ENCODE measurements around the gene GLI2. TPM values are rescaled to one million over a fixed set of nuclear protein-coding genes. Genes with fewer than 3 reads are reported as not detected.
A peak's percentile ranks its signal among the peaks of the same experiment; 100 is the strongest.

Gene GLI2
- total and polyA plus RNA-seq, 7 experiments from 2014 or later: 1.6 TPM; not detected in 6

- no peaks in the 10 kb centered on the region for H3K4me1 ChIP-seq (ENCODE audit: control insufficient read depth in 2 of 2, insufficient read depth in 2 of 2, low read length in 2 of 2)
- H3K27ac Mint-ChIP-seq: no peak overlapping the region
- H3K27me3 Mint-ChIP-seq: peaks cover 0 to 8% (median 6%) of the 10 kb centered on the region in 5 donors
- intact Hi-C loops (cut with micrococcal nuclease): no loop called here
- no peaks in the 10 kb centered on the region for H3K36me3 ChIP-seq (ENCODE audit: control insufficient read depth in 2 of 3, insufficient read depth in 3 of 3, low read length in 3 of 3)
- H3K27ac ChIP-seq (ENCODE audit: low read depth, low read length): no peak overlapping the region
- H3K4me3 Mint-ChIP-seq: no peak overlapping the region
- H3K4me1 Mint-ChIP-seq: no peaks in the 10 kb centered on the region
- ChIA-PET POLR2A (no interaction called here), CTCF (no interaction called here)
- H3K27me3 ChIP-seq (ENCODE audit: control insufficient read depth in 2 of 2, insufficient read depth in 2 of 2, low read length in 2 of 2): no peaks in the 10 kb centered on the region
- H3K9me3 ChIP-seq (ENCODE audit: control insufficient read depth in 2 of 3, low read length in 3 of 3): no peaks in the 10 kb centered on the region
- H3K9me3 Mint-ChIP-seq: peaks cover 0 to 1% (median 0%) of the 10 kb centered on the region in 11 donors
- peak in 1 of 9 donors; percentile 8 for DNase-seq
- no peak overlapping the region for H3K4me3 ChIP-seq (ENCODE audit: low read length)
- no peak for ATAC-seq
- no peaks in the 10 kb centered on the region for H3K36me3 Mint-ChIP-seq
Observed at GRCh38 chr2:120750488-120751210, 15.0 kb downstream of the GLI2 start.

GRCh38 chr2:120751553-120751952 is 15.9 kb downstream of the GLI2 start:
- Histone ChIP-seq H3K9me3 (ENCODE audit: control insufficient read depth in 2 of 3, low read length in 3 of 3) (no peaks in the 10 kb centered on the region), H3K4me1 (ENCODE audit: control insufficient read depth in 2 of 2, insufficient read depth in 2 of 2, low read length in 2 of 2) (no peaks in the 10 kb centered on the region), H3K4me3 (ENCODE audit: low read length) (no peak overlapping the region), H3K36me3 (ENCODE audit: control insufficient read depth in 2 of 3, insufficient read depth in 3 of 3, low read length in 3 of 3) (no peaks in the 10 kb centered on the region), H3K27me3 (ENCODE audit: control insufficient read depth in 2 of 2, insufficient read depth in 2 of 2, low read length in 2 of 2) (no peaks in the 10 kb centered on the region), H3K27ac (ENCODE audit: low read depth, low read length) (no peak overlapping the region)
- Mint-ChIP-seq H3K36me3 (no peaks in the 10 kb centered on the region), H3K27ac (no peak overlapping the region), H3K4me3 (no peak overlapping the region), H3K27me3 (peaks cover 0 to 10% (median 6%) of the 10 kb centered on the region in 5 donors), H3K9me3 (peaks cover 0 to 1% (median 0%) of the 10 kb centered on the region in 11 donors), H3K4me1 (no peaks in the 10 kb centered on the region)
- ChIA-PET POLR2A (no interaction called here), CTCF (no interaction called here)
- ATAC-seq: no peak
- intact Hi-C loops (cut with micrococcal nuclease): no loop called here
- no peak for DNase-seq

- CTCF ChIA-PET: interaction anchor here (0.6 kb wide), 1 partner anchor 111 kb away, joined by 3 read pairs; no protein-coding TSS in a partner anchor
- Mint-ChIP-seq H3K36me3 (no peaks in the 10 kb centered on the region), H3K4me3 (no peak overlapping the region), H3K9me3 (peaks cover 0 to 1% (median 0%) of the 10 kb centered on the region in 11 donors), H3K27ac (no peak overlapping the region), H3K4me1 (peaks cover 0 to 1% (median 0%) of the 10 kb centered on the region in 7 donors), H3K27me3 (peaks cover 0 to 21% (median 12%) of the 10 kb centered on the region in 5 donors)
- H3K27me3 ChIP-seq (ENCODE audit: control insufficient read depth in 2 of 2, insufficient read depth in 2 of 2, low read length in 2 of 2): no peaks in the 10 kb centered on the region
- ATAC-seq (no peak), DNase-seq (no peak)
- POLR2A ChIA-PET: no interaction called here
- no peaks in the 10 kb centered on the region for H3K4me1 ChIP-seq (ENCODE audit: control insufficient read depth in 2 of 2, insufficient read depth in 2 of 2, low read length in 2 of 2)
- H3K27ac ChIP-seq (ENCODE audit: low read depth, low read length): no peak overlapping the region
- intact Hi-C loops (cut with micrococcal nuclease): no loop called here
- no peak overlapping the region for H3K4me3 ChIP-seq (ENCODE audit: low read length)
- no peaks in the 10 kb centered on the region for H3K9me3 ChIP-seq (ENCODE audit: control insufficient read depth in 2 of 3, low read length in 3 of 3)
- no peaks in the 10 kb centered on the region for H3K36me3 ChIP-seq (ENCODE audit: control insufficient read depth in 2 of 3, insufficient read depth in 3 of 3, low read length in 3 of 3)
Observed at GRCh38 chr2:120754067-120754960, 18.6 kb downstream of the GLI2 start.

- Histone ChIP-seq H3K27ac (ENCODE audit: low read depth, low read length) (no peak overlapping the region), H3K36me3 (ENCODE audit: control insufficient read depth in 2 of 3, insufficient read depth in 3 of 3, low read length in 3 of 3) (no peaks in the 10 kb centered on the region), H3K4me3 (ENCODE audit: low read length) (no peak overlapping the region), H3K27me3 (ENCODE audit: control insufficient read depth in 2 of 2, insufficient read depth in 2 of 2, low read length in 2 of 2) (no peaks in the 10 kb centered on the region), H3K9me3 (ENCODE audit: control insufficient read depth in 2 of 3, low read length in 3 of 3) (no peaks in the 10 kb centered on the region), H3K4me1 (ENCODE audit: control insufficient read depth in 2 of 2, insufficient read depth in 2 of 2, low read length in 2 of 2) (no peaks in the 10 kb centered on the region)
- DNase-seq: no peak
- peaks cover 0 to 30% (median 21%) of the 10 kb centered on the region in 5 donors for H3K27me3 Mint-ChIP-seq
- intact Hi-C loops (cut with micrococcal nuclease): no loop called here
- H3K4me1 Mint-ChIP-seq: peaks cover 0 to 1% (median 0%) of the 10 kb centered on the region in 7 donors
- no peak overlapping the region for H3K4me3 Mint-ChIP-seq
- CTCF ChIA-PET: no interaction called here
- no peak overlapping the region for H3K27ac Mint-ChIP-seq
- no peaks in the 10 kb centered on the region for H3K36me3 Mint-ChIP-seq
- no peak for ATAC-seq
- POLR2A ChIA-PET: no interaction called here
- no peaks in the 10 kb centered on the region for H3K9me3 Mint-ChIP-seq
Observed at GRCh38 chr2:120758181-120759144, 22.8 kb downstream of the GLI2 start.

GRCh38 chr2:120759543-120760331 is 24.1 kb downstream of the GLI2 start:
- Histone ChIP-seq H3K27ac (ENCODE audit: low read depth, low read length) (no peak overlapping the region), H3K27me3 (ENCODE audit: control insufficient read depth in 2 of 2, insufficient read depth in 2 of 2, low read length in 2 of 2) (no peaks in the 10 kb centered on the region), H3K4me3 (ENCODE audit: low read length) (no peak overlapping the region), H3K9me3 (ENCODE audit: control insufficient read depth in 2 of 3, low read length in 3 of 3) (no peaks in the 10 kb centered on the region), H3K36me3 (ENCODE audit: control insufficient read depth in 2 of 3, insufficient read depth in 3 of 3, low read length in 3 of 3) (no peaks in the 10 kb centered on the region), H3K4me1 (ENCODE audit: control insufficient read depth in 2 of 2, insufficient read depth in 2 of 2, low read length in 2 of 2) (no peaks in the 10 kb centered on the region)
- intact Hi-C loops (cut with micrococcal nuclease): no loop called here
- ATAC-seq (no peak), DNase-seq (no peak)
- H3K4me3 Mint-ChIP-seq: no peak overlapping the region
- ChIA-PET POLR2A (no interaction called here), CTCF (no interaction called here)
- no peak overlapping the region for H3K27ac Mint-ChIP-seq
- peaks cover 0 to 1% (median 0%) of the 10 kb centered on the region in 7 donors for H3K4me1 Mint-ChIP-seq
- no peaks in the 10 kb centered on the region for H3K9me3 Mint-ChIP-seq
- H3K36me3 Mint-ChIP-seq: no peaks in the 10 kb centered on the region
- H3K27me3 Mint-ChIP-seq: peaks cover 0 to 21% (median 18%) of the 10 kb centered on the region in 5 donors

Data from naive thymus-derived CD4-positive, alpha-beta T cell (primary cell).